HTERT RPE-1 (cell line): ENCODE data around the gene BORCS5.
"Not testable (repeated sequence)": the region's sequence is repeated elsewhere in the genome, so short reads cannot be mapped to it uniquely, and the experiment has no call there.

Experiments
- in situ Hi-C: fragments of 300-500 bp; cut with MboI; formaldehyde crosslinking; loops from 4 replicates; pipeline ENCODE4 v1.14.3; 2020; ENCODE audit warnings: low sequenced_read_pairs

The BORCS5 gene

DNA sequence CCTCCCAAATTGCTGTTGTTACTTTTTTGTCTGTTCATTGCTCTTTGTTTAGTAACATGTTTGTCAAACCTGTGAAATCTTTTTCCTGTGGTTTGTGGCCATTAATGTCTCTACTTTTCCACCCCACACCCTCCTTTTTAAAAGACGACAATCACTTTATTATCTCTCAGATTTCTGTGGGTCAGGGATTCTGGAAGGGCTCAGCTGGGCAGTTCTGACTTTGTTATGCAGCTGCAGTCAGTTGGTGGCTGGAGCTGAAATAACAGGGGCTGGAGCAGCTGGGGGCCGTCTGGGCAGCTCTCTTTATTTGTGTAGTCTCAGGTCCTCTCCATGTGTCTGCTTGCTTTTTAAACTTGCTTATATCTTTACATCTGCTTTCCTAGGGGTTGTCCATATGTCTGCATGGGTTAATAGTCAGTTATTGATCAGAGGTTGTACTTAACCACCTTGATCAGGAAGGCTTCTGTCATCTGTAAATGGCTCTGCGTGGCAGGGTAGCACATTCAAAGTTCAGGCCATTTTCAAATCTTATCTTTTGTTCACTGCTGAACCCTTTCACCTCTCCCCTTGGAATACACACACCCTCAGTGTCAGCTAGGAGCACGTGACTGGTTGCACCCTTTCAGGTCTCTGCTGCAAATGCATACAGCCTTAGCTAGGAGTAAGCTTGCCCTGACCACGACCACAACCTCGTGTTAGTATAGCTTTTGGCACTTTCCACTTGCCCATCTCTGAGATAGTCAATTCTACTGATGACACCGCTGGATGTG, 27.9 kb downstream of the BORCS5 start:
- in situ Hi-C loops, result loop anchor here (25.0 kb wide), 1 partner anchor 303 kb away; the partner anchor contains the start of gene GPR19

DNA sequence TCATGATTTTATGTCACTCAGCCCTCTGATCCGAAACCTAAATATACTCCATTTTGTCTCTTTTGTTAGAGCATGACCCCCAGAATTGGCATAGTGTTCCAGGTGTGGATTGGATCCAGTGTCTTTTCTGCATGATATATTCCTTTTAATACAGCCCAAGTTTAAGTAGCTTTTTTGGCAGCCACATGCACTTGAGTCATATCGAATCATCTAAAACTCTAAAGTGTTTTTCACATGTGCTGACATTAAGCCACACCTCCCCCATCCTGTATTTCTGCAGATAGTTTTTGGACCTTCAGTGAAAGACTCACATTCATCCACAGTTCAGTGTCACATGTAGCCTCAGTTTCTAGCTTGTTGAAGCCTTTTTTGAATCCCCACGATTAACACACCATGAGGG, 30.6 kb downstream of the BORCS5 start:
- in situ Hi-C loops, result loop anchor here (25.0 kb wide), 1 partner anchor 300 kb away; the partner anchor contains the start of gene GPR19

DNA sequence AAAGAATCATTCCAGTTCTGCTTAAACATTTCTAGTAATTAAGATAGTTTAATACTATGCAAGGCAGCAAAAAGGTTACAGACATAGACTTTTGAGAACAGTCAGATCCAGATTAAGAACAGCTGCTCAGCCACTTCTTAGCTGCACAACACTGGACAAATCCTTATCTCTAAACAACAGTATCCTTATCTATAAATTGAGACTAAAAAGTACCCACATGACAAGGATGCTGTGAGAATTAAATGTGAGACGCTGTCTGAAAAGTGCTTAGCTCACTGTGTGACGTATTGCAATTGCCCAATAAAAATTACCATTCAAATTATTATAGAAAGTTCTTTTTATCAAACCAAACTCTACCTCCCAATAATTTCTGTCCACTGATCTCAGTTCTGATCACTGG, 35.5 kb downstream of the BORCS5 start:
- in situ Hi-C loops, result loop anchor here (25.0 kb wide), 1 partner anchor 295 kb away; the partner anchor contains the start of gene GPR19

DNA sequence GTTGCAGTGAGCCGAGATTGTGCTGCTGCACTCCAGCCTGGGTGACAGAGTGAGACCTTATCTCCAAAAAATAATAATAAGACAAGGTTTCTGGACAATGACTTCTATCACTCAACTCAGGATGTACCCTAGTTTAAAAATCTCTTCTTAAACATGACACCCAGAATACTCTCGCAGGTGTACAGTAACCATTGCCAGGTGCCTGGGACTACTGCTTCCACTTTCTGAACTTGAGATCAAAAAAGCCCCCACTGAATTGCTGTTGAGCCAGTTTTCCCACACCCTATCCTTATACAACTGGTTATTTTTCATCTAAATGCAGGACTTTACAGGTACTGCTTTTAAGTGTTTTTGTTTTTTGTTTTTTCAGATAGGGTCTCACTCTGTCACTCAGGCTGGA, 36.3 kb downstream of the BORCS5 start:
- in situ Hi-C loops, result loop anchor here (25.0 kb wide), 1 partner anchor 294 kb away; the partner anchor contains the start of gene GPR19

- in situ Hi-C loops, result loop anchor here (25.0 kb wide), 1 partner anchor 291 kb away; the partner anchor contains the start of gene GPR19
Observed at GRCh38 chr12:12396694-12397093, 39.8 kb downstream of the BORCS5 start.

- in situ Hi-C loops, result loop anchor here (25.0 kb wide), 1 partner anchor 290 kb away; the partner anchor contains the start of gene GPR19
Observed at GRCh38 chr12:12397184-12397583, 40.3 kb downstream of the BORCS5 start.

GRCh38 chr12:12398026-12398859, 41.4 kb downstream of the BORCS5 start:
- in situ Hi-C loops, result loop anchor here (25.0 kb wide), 1 partner anchor 289 kb away; the partner anchor contains the start of gene GPR19

DNA sequence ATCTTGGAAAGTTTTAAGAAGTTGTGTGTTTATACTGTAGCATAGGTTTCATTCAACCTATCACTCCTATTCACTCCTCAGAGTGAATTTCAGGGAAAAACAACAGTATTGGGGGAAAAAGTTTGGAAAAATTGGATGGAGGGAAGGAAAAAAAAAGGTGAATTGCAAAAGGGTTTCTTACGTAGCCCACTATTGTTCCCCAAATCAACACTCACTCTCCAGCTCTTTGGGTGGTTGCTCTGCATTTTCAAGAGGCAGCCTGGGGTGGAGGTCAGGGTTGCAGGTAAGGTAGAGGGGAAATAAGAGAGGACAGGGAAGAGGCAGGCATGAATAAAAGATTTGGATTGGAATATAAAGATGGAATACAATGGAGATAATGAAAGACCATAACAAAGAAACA, 42.3 kb downstream of the BORCS5 start:
- in situ Hi-C loops, result loop anchor here (25.0 kb wide), 1 partner anchor 288 kb away; the partner anchor contains the start of gene GPR19

DNA sequence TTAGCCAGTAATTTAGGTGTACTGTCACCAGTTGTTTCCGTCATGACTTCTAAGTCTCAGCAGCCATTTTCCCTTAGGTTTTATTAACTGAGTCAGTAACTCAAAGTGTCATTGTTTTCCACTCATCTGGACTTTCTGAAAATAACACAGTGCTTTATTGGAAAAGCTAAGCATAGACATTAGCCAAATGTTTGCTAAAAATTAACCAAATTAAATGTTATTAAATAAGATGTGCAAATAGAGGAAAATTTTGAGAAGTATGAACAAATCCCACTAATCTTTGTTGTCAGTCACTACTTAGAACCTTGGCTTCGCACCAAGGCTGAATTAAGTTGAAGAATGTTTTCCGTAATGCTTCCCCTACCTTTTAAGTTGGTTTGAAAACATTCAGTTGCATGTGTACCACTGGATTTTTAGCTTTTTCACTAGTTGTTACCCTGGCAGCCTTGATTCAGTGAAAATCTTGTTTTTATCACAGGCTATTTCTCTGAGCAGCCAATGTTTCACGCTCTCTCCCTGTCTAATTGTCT, 43.0 kb downstream of the BORCS5 start:
- in situ Hi-C loops, result loop anchor here (25.0 kb wide), 1 partner anchor 287 kb away; the partner anchor contains the start of gene GPR19

GRCh38 chr12:12400793-12401192, 43.9 kb downstream of the BORCS5 start:
- in situ Hi-C loops, result no loop called here

DNA sequence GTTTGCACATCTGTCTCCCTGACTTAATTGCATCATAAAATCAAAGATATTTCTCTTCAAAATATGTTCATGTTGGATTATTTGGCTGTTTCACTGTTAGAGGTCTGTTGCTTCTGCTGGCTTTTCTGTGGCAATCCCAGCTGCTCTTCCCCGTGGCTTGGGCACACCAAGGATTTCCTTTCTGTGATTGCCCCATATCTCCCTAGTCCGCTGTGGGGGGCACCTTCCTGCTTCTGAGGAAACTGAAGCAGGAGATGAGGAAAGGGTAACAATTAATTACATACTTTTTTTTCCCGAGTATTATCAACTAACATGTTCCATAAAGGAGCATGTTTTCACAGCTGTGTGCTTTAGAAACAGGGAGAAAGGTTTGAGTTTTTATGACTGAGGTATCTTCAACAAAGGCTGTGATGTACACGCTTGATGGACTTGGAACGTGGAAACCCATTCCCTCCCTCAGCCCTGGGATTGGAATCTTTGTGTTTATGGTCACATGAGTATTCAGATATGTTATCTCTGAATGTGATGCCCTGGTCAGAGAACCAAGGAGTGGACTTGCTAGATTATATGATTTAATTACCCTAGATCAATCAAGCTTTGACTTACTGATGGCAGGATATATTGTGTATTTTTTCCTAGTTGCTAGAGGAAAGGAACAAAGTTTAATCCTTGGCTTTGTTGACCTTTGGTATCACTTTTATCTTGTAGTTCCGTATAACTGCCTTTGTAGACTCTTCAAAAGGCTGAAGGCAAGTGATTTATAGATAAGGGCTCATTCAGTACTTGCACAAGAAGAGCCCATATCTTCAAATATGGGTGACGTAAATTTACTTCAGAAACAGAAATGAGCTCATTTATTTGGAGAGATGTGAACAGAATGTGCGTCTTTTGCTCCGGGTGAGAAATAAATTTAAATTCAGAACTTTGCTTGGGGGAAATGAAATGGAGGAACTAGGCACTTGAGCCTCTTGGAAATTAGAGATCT, 46.7 kb downstream of the BORCS5 start:
- in situ Hi-C loops, result no loop called here

DNA sequence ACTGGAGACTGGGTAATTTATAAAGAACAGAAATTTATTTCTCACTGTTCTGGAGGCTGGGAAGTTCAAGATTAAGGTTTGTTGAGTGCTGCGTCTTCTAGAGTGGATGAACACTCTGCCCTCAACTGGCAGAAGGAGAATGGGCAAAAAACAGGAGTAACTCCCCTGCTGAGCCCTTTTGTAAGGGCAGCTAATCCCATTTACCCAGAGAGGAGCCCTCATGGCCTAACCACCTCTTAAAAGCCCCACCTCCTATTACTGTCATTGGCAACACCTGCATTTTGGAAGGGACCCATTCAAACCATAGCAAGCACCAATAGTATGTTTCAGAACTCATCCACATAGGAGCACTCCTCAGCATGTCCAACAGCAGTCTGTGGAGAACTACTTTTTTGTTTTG, 47.4 kb downstream of the BORCS5 start:
- in situ Hi-C loops, result no loop called here

- in situ Hi-C loops, result no loop called here
Observed at GRCh38 chr12:12405882-12406281, 49.0 kb downstream of the BORCS5 start.

DNA sequence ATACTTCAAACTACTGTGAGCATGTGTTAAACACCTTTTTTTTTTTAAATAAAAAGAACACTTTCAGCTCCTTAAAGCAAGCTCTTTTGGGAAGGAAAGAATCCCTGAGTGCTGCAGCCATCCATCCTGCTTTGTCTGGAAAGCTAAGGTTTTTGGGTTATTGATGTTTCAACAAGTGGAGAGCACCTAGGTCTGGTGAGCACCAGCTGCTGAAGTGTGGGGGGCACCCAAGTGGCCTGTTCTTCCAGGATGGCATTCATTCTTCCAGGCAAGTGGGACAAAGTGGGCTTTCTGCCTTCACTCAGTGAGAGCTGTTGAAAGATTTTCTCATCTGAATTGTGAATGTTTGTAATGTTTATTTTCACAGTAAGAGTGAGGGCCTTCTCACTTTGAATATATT, 49.9 kb downstream of the BORCS5 start:
- in situ Hi-C loops, result no loop called here

DNA sequence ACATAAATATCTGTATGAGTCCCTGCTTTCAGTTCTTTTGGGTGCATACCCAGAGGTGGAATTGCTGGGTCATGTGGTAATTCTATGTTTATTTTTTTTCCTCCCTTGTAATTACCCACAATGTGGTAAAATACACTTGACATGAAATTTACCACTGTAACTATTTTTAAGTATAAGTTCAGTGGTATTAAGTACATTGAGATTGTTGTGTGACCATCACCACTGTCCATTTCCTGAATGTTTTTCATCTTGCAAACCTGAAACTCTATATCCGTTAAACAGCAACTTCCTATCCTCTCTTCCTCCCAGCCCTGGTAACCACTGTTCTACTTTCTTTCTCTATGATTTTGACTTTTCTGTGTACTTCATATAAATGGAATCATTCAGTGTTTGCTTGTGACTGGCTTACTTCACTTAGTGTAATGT, 51.4 kb downstream of the BORCS5 start:
- in situ Hi-C loops, result no loop called here

- in situ Hi-C loops, result not testable (repeated sequence)
Observed at GRCh38 chr12:12409337-12409736, 52.5 kb downstream of the BORCS5 start.

- in situ Hi-C loops, result no loop called here
Observed at GRCh38 chr12:12415886-12416285, 59.0 kb downstream of the BORCS5 start.

GRCh38 chr12:12419165-12419564, 62.3 kb downstream of the BORCS5 start:
- in situ Hi-C loops, result not testable (repeated sequence)

- in situ Hi-C loops, result no loop called here
Observed at GRCh38 chr12:12423367-12423766, 66.5 kb downstream of the BORCS5 start.

DNA sequence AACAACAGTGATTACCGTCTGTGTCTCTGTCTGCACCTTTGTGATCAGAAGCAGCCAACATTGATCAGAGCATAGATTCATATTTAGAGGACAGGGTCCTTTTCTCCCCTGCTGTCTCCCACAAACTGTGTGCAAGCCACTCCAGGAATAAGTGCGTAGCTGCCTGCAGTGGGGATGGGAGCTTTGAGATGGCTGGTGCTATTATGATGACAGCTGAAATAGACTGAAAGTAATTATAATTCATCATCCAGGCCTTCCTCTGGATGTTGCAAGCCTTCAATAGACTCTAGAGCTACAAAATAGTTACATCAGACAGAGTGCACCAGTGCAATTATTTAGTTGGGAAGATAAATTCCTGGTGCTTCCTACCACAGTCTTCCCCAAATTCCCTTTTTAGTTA, 68.1 kb downstream of the BORCS5 start:
- in situ Hi-C loops, result no loop called here
